GM19438 (cell line): ENCODE data around the gene CAPG.
"Not testable (repeated sequence)": the region's sequence is repeated elsewhere in the genome, so short reads cannot be mapped to it uniquely, and the experiment has no call there.

Source experiments
- ATAC-seq: cut with Tn5 transposase; IDR thresholded peaks from one replicate; pipeline ENCODE4 v1.9.1; 2021; ENCODE audit warnings: low read depth; ENCODE audit not compliant: unreplicated experiment

CAPG gene, protein sequence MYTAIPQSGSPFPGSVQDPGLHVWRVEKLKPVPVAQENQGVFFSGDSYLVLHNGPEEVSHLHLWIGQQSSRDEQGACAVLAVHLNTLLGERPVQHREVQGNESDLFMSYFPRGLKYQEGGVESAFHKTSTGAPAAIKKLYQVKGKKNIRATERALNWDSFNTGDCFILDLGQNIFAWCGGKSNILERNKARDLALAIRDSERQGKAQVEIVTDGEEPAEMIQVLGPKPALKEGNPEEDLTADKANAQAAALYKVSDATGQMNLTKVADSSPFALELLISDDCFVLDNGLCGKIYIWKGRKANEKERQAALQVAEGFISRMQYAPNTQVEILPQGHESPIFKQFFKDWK

DNA sequence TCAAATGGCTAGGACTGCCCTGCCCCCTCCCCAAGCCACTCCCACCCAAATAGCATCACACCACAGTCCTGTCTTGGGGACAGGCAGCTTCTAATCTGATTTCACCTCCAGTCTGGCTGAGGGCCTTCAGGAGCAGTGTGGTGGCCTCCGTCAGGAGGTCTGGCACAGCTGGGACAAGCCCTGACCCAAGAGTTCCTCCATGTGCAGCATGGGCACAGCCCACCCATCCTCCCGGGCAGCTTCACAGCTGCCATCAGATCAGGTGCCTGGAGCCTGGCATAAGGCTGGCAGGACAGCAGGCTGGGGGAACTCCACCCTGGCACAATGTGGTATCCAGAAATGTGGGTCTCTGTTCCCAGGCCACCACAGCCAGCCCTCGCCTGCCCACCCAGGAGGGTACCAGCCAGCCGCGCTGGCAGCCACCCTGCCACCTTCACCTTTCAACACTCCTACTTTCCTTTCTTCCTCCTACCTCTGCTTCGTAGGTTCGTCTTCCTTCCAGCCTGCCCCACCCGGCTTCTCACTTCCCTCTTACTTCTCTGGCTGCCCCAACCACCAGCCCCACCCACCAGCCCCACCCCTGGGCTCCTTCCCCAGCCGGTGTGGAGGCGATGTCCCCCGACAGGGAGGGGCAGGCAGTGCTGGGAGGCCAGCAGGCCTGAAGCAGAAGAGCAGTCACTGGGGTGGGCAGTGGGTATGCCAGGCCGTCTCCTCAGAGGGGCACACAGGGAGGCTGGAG lies at the start of gene CAPG:
TSS of gene CAPG (minus strand) at position 522 of the 739 bp plus-strand sequence. CDS start 8,221 bp downstream, outside the sequence.
- ATAC-seq, result peak; percentile 53

DNA sequence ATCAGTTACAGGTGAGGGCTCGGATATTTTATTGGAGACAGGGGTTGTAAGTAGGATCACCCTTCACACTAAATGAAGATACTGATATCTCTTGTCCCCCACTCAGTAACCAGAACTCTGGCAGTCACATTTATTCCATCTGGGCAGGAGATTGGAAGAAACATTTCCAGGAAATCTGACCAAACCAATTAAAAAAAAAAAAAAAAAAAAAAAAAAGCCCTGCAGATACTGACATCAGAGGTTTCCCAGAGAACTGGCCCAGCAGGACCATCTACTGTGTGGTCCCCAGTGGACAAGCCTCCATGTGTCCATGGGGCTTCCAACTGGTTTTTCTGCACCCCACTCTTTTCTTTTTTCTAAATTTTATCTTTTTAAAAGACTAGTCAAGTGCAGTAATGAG lies 49.6 kb upstream of the CAPG start:
- ATAC-seq, result no peak

DNA sequence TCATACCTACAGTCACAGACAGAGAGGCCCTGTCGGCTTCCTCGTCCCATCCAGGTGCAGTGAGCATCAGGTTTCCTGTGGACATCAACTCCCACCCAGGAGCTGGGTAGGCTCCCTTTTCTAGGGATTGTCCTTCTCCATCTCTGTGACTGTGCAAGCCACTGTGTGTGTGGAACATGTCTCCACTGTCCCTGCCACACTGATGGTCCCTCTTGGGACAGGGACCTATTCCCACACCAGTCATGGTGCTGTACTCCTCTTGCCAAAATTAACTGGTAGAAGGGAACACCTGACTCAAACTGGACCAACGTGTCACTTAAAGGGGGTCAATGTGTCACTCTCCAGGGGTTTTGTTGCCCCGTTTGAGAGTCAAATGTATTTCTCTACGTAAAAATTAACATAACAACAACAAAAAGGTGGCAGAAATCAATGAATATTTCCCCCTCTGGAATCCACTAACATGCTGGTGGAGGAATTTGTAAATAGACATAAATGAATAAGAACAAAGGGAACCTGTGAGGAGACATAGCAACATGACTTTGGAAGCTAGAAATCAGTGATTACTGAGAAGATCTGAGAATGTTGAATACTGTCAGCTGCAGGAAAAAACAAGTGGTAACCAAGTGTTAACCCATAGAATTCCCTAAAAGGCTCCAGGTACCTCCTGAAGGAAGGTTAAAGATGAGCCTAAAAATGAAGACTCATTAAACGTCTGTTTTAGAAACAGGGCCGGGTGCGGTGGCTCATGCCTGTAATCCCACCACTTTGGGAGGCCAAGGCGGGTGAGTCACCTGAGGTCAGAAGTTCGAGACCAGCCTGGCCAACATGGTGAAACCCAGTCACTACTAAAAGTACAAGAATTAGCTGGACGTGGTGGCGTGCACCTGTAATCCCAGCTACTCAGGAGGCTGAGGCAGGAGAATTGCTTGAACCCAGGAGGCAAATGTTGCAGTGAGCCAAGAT lies 48.7 kb upstream of the CAPG start:
- ATAC-seq, result no peak

DNA sequence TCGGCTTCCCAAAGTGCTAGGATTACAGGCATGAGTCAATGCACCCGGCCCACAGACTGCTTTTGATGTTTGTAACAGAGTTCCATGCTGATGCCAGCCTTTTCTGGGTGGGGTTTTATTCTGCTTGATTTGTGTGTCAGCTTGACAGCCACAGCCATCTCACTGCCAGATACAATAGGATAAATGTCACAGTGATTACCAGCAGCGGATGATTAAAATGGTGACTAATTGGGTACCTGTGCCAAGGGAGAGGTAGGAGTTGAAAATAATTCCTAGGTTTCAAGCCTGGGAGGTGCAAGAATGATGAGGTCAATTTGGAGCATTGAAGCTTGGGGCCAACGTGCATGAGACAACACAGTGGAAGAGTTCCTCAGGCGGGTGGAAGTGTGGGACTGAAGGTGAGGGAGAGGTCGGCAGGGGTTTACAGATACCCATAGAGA lies 47.7 kb upstream of the CAPG start:
- no peak for ATAC-seq

DNA sequence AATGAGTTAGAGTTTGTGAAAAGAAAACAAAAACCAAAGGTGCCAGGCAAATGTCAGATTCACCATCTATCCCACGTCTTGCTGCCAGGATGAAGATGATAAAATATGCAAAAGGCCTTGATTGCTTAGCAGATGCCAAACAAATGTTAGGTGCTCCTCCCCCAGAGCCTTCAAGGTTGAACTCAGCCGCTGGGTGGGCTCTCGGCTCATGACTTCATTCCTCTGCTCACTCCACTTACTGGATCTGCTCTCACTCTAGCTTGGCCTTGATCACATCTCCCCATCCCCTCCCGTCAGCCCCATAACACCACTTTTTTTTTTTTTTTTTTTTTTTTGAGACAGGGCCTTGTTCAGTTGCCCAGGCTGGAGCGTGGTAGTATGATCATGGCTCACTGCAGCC lies 46.9 kb upstream of the CAPG start:
- ATAC-seq, result no peak

DNA sequence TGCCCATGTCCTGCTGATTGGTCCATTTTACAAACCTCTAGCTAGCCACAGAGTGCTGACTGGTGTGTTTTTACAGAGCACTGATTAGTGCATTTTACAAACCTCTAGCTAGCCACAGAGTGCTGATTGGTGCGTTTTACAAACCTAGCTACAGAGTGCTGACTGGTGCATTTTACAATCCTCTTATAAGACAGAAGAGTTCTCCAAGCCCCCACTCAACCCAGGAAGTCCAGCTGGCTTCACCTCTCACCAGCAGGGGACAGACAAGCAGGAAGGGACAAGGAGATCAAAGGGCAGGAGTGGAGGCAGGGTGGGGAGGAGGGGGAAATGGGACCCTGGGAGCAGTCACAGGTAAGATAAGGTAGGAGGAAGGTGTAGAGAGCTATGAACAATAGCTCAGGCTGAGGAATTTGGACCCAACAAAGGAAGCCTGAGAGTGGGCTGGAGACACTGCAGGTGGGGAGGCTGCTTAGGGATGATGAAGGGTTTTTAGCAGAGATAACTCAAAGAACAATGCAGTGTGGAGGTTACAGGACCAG lies 45.5 kb upstream of the CAPG start:
- no peak for ATAC-seq

DNA sequence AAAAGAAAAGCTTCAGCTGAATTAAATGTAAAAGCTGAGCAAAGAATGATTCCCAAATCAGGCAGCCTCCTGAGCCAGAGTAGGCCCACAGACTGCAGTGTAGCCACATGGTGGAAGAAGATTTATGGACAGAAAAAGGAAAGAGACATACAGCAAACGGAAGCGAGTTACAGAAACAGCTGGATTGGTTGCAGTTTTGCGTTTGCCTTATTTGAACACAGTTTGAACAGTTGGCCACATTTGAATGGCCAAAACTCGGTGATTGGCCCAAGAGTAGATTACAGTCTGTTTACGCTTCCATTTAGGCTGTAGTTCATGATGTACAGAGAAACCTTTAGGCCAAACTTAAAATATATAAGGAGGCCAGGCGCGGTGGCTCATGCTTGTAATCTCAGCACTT lies 43.4 kb upstream of the CAPG start:
- no peak for ATAC-seq

DNA sequence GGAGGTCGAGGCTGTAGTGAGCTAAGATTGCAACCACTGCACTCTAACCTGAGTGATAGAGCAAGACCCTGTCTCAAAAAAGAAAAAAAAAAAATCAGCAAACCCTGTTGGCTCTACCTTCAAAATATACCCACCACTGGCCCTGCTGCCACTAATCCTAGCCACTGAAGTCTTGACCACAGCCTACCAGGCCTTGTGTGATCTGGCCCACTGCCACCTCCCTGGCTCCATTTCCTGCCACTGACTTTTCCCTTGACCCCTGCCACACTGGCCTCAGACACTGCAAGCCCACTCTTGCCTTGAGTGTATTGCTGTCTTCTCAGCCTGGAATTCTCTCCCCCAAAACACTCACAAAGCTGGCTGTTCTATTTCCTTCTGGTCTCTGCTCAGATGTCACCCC lies 42.1 kb upstream of the CAPG start:
- ATAC-seq, result no peak

DNA sequence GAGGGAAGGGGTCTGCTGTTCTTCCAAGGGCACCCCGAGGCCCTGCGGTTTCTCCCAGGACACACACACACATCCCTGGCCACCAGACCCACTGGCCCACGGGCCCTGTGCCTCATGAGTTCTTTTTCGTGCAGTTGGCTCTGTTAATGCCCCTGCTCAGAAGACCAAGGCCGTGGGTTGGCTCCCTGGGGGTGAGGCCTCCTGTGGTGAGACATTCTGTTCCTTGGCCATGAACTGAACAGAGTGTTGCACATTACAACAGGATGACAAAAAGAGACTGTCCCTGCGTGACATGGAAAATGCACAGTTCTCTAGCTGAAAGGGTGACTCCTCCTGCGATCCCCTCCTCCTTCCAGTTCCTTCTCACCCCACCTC lies 39.0 kb upstream of the CAPG start:
- no peak for ATAC-seq

DNA sequence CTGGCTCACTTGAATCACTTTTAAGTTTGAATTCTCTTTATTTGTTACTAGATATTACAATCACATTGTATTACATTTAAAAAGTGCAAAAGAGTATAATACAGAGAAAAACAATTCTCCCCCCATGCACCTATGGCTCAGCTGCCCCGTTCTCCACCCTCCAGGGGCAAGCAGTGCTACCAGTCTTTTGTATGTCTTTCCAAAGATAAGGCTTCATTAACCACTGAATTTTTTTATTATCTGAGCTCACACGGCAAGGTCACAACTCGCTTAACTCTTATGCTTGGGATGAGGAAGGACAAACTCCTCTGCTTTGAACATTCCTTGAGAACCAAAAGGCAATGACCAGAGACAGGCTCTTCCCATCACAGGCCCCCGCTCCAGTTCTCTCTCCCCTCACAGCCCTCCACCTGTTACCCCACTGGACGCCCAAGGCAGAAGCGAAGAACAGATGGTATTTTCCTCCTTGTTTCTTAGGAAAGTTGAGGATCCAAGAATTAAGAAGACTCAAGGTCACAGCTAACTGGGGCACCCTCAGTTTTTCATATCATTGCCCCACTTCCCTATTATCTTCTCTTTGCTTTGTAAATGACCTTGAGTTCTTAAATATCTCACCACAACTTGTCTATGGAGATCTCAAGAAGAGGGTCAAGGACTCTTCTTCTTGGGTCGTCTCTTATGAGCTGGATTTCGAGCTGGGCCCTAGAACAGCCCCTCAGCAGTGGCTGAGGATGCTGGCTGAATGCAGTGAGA lies 38.5 kb upstream of the CAPG start:
- no peak for ATAC-seq

DNA sequence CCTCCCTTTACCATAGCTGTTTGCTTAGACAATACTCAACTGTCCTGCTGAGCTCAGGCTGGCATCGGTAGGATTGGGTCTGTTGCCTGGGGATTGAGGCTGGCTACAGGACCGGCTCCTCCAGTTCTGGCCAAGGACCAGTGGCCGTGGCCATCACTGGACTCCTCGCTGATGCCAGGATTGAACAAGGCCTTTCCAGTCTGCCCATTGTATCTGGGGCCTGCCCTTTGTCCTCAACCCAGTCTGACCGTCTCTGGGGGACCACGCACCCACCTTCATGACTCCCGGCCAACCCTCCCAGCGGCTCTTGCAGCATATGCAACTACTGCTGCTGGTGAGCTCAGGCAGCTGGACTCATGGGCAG lies 37.0 kb upstream of the CAPG start:
- ATAC-seq, result no peak

DNA sequence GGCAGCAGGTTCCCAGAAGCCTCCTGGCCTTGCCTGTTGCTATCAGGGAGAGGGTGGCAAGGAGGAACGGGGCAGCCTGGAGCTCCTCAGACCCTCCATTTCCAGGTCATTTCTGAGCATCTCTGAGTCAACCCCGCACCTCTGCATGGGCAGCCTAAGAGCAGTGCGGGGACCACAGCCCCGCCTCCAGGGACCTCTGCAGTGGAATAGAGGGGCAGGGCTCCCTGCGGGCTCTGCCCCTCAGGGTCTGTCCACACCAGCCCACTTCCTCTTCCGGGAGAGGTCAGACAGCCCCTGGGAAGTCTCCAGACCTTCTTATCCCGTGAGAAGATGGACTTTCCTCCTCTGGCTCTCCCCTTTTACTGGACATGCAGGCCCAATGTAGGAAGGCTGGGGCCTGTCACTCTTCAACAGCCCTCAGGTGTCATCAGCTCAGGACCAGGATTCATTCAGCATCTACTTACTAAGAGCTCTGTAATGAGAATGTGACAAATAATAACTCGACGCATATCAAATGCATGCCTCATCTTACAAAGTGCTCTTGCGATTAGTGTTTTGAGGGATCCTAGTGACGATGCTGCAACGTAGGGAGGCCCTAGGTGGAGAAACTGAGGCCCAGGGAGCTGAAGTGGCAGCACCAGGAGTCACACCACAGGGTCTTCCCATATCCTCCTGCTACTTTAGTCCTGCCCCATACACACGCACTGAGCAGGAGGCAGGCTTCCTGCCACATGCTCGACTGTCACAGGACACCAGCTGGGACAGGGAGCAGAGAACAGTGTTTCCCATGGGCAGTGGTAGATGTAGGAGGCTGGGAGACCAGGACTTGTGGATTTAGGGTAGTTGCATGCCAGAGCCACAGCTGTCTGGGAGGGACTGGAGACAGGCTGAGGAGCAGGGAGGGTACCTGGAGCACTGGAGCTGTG lies 36.4 kb upstream of the CAPG start:
- no peak for ATAC-seq

DNA sequence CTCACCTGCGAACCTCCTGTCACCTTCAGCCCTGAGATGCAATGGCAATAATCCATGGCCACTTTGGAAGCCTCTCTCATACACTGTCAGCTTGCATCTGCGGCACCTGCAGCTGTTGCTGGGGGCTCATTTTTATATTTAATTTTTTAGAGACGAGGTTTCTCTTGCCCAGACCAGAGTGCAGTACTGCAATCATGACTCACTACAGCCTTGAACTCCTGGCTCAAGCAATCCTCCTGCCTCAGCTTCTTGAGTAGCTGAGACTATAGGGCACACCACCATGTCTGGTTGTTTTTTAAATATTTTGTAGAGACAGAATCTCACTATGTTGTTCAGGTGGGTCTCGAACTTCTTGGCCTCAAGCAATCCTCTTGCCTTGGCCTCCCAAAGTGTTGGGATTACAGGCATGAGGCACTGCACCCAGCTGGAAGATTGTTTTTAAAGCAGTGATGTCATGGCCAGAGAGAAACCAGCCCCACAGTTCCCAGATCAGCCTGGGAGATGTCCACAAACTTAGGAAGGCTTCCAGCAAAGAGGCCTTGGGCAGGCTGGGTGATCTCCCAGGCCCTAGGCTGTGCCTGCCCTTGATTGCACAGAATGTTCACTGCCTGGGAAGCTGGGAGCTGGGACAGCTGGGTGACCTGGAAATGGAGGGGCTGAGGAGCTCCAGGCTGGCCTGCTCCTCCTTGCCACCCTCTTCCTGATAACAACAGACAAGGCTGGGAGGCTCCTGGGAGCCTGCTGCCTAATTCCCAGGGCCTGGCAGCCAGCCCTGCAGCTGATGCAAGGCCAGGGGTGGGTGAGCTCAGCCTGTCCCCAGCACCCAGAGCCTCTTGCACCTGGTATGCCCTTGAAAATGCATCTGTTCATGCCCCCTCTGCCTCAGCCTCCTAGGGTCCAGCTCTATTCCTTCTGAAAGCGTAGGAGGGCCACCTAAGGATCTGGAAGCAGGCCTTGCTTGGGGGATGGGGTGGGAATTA lies 35.4 kb upstream of the CAPG start:
- ATAC-seq, result no peak

DNA sequence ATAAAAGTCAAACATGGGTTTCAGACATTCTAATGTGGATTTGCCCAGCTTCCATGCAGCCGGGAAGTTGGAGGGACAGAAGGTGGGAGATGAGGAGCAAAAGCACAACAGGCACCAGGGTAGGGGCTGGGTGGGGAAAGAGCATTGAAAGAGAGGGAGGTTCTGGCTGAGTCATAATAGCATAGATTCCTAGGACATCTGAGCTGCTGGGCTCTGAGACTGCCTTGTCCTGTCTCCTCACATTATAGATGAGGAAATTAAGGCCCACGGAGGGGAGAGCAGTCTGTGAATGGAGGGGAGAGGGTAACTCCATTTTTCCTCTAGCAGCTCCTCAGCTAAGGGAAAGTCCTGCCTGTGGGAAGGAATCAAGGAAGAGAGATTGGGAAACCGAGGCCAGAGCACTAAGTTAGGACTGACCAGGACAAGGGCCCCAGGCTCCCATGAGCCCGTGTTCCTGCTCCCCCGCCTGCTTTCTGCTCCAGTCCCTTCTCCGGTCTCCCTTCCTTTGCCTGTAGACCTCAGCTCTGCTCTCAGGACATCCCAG lies 34.5 kb upstream of the CAPG start:
- no peak for ATAC-seq

DNA sequence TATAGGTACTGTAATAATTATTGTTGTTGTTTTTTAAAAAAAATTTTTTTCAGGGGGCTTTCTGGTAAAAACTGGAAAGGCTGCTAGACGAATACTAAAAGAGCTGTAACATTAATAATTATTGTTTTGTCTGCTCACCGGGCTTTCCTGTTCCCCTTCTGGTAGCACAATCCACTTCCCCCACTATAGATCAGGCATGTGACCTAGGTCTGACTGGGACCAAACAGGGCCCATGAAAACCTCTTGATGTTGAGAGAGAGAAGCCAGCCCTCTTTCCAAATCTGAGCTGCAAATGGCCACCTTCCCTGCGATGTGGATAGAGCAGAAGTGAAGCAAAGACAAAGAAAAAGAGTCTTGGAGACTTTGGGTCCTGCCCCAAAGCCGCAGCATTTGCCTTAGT lies 31.7 kb upstream of the CAPG start:
- ATAC-seq, result no peak

DNA sequence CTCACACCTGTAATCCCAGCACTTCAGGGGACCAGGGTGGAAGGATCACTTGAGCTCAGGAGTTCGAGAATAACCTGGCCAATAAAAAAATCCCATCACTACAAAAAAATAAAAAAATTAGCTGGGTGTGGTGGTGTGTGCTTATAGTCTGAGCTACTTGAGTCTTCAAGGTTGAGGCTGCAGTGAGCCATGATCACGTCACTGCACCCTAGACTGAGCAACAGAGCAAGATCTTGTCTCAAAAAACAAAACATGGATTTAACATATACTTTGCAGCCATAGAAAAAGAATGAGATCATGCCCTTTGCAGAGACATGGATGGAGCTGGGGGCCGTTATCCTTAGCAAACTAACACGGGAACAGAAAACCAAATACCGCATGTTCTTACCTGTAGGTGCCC lies 30.6 kb upstream of the CAPG start:
- no peak for ATAC-seq

DNA sequence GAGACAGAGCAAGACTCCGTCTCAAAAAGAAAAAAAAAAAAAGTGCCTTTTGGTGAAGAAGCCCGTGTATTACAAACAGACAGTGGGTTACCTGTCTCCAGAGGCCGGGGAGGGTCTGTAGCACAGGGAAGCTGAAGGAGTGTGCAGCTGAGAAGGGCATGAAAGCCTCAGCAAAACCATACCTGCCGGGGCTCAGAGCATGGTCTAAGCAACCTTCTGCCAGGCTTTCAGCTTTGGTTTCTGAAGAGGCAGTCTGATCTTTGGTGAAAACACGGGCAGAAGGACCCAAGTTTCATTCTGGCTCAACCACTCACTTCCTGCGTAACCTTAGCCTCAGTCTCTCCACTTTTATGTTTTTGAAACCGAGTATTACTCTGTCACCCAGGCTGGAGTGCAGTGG lies 29.8 kb upstream of the CAPG start:
- no peak for ATAC-seq

DNA sequence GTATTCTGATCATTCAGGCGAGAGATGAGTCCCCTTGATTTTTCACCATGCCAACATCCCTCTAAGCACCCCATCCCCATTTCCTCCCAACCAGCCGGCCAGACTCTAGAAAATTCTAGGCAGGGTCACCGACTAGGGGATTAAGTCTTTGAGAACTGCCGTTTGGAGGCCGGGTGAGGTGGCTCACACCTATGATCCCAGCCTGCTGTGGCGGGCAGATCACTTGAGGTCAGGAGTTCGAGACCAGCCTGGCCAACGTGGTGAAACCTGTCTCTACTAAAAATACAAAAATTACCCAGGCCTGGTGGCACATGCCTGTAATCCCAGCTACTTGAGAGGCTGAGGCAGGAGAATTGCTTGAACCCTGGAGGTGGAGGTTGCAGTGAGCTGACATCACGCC lies 29.4 kb upstream of the CAPG start:
- ATAC-seq, result not testable (repeated sequence)
